Right lobe of liver (tissue), 6 donors: ENCODE measurements around the gene CPN2. TPM values are rescaled to one million over a fixed set of nuclear protein-coding genes. Genes with fewer than 3 reads are reported as not detected.

ENCODE experiments used
- ATAC-seq, 4 donors: fragments of 200-7000 bp; cut with Tn5 transposase; one replicate each; pipeline ENCODE4 v1.9.1; 2020; ENCODE audit warnings: mild to moderate bottlenecking in 4 of 4, moderate library complexity in 4 of 4
- DNase-seq, 3 donors: peaks; one replicate each; pipeline ENCODE4 v3.0.0-alpha.2; 2020
- H3K27ac ChIP-seq, 3 donors: fragments of 200-600 bp; one replicate each; pipeline ENCODE4 v1.8.0; 2022
- H3K27me3 ChIP-seq, 2 donors: fragments of 200-600 bp; one replicate each; pipeline ENCODE4 v1.8.0; 2022
- H3K36me3 ChIP-seq, 4 donors: fragments of 200-600 bp; sonication (generic) in 1 of 4; one replicate each; pipeline versions ENCODE4 v1.5.1 to v1.8.0; 2017 to 2022; ENCODE audit warnings: control low read depth in 1 of 4
- H3K4me1 ChIP-seq, 4 donors: fragments of 200-600 bp; sonication (generic) in 1 of 4; one replicate each; pipeline versions ENCODE4 v1.5.1 to v1.8.0; 2017 to 2022; ENCODE audit warnings: control low read depth in 1 of 4
- H3K4me3 ChIP-seq, 3 donors: fragments of 200-600 bp; one replicate each; pipeline ENCODE4 v1.8.0; 2022
- H3K9me3 ChIP-seq, 4 donors: fragments of 200-600 bp; sonication (generic) in 1 of 4; one replicate each; pipeline versions ENCODE4 v1.5.1 to v1.8.0; 2017 to 2022; ENCODE audit warnings: control low read depth in 1 of 4
- POLR2A ChIP-seq: fragments of 450-650 bp; IDR thresholded peaks from one replicate; pipeline ENCODE4 v1.6.1; 2017; ENCODE audit warnings: antibody characterized with exemption, mild to moderate bottlenecking
- WGBS: methylation state at CpG from one replicate; pipeline ENCODE4 v1.1.6; 2018; ENCODE audit warnings: low coverage, low lambda C conversion rate; ENCODE audit not compliant: insufficient coverage; ENCODE audit errors: missing lambda C conversion rate; 5-methylcytosine and 5-hydroxymethylcytosine counted together
- intact Hi-C, 2 donors: fragments of 100-400 bp; cut with DNase I; formaldehyde crosslinking; loops; one replicate each; pipeline versions ENCODE4 v1.11.2 to v1.14.1; 2022
- total RNA-seq, 6 experiments: library from RNA; depleted of rRNA in 2 of 6; stranded (reverse); fragments of >200 nt in 2 of 6; fragmentation: NEBNext Ultra II Directional in 3 of 6; extraction: Animal tissue kit (Norgen Biotek cat#: 25700) in 3 of 6; gene quantifications; one replicate each; pipeline versions ENCODE4 v1.1.0 to v1.2.4, GENCODE V29; 2016 to 2023
- TF ChIP-seq, protein P1 (sequence below), 4 donors: fragments of 200-600 bp in 3 of 4; fragments of 450-650 bp in 1 of 4; IDR thresholded peaks; one replicate each; pipeline versions ENCODE4 v1.5.1 to v1.8.0; 2016 to 2022; ENCODE audit warnings: antibody characterized with exemption in 4 of 4, mild to moderate bottlenecking in 2 of 4
- donor health status: DM: no; HTN: yes; CAD: no.
- donor health status: DM: no; HTN: no; CAD: no.
- donor health status: DM: no; HTN: no; CAD: no.
- donor health status: DM: no; HTN: yes; CAD: no.
- donor health status: DM: no; HTN: yes; CAD: no.

Gene CPN2
- total RNA-seq, 6 experiments from 2014 or later = 173 to 307 (median 202) TPM

DNA sequence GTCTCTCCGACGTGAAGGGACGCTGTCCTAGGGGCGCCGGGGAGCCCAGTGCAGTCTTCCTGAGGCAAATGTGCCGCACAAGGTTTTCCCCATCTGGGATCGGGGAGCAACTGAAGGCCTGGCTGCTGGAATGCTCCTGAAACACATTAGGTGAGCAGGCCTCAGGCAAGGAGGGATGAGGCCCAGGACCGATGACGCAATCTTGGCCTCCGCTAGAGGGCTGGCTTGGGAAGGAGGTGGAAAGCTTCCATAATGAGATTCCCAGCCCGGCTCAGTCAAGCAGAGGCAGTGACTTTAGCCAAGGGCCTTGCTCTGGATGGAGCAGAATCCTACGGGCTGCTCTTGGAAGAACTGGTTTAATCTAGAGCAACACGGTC, 50.8 kb downstream of the CPN2 start:
- H3K9me3 ChIP-seq = no peaks in the 10 kb centered on the region
- no peaks in the 10 kb centered on the region for H3K27me3 ChIP-seq
- peak overlapping the region in 1 of 3 donors; percentile 24 for H3K27ac ChIP-seq
- H3K4me1 ChIP-seq = peaks cover 0 to 10% (median 0%) of the 10 kb centered on the region in 4 donors
- ATAC-seq (peak; percentile 69 to 86 (median 80)), DNase-seq (peak; percentile 80 to 88 (median 86))
- 34% methylated on average over 6 of the region's 13 CpGs for WGBS
- H3K4me3 ChIP-seq = no peak overlapping the region
- H3K36me3 ChIP-seq = no peaks in the 10 kb centered on the region
- no peak for TF ChIP-seq POLR2A
- TF ChIP-seq, protein P1, sequence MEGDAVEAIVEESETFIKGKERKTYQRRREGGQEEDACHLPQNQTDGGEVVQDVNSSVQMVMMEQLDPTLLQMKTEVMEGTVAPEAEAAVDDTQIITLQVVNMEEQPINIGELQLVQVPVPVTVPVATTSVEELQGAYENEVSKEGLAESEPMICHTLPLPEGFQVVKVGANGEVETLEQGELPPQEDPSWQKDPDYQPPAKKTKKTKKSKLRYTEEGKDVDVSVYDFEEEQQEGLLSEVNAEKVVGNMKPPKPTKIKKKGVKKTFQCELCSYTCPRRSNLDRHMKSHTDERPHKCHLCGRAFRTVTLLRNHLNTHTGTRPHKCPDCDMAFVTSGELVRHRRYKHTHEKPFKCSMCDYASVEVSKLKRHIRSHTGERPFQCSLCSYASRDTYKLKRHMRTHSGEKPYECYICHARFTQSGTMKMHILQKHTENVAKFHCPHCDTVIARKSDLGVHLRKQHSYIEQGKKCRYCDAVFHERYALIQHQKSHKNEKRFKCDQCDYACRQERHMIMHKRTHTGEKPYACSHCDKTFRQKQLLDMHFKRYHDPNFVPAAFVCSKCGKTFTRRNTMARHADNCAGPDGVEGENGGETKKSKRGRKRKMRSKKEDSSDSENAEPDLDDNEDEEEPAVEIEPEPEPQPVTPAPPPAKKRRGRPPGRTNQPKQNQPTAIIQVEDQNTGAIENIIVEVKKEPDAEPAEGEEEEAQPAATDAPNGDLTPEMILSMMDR (IDR thresholded peaks at IDR 0.05) = peak in 1 of 4 donors; percentile 14
- intact Hi-C loops = no loop called here

DNA sequence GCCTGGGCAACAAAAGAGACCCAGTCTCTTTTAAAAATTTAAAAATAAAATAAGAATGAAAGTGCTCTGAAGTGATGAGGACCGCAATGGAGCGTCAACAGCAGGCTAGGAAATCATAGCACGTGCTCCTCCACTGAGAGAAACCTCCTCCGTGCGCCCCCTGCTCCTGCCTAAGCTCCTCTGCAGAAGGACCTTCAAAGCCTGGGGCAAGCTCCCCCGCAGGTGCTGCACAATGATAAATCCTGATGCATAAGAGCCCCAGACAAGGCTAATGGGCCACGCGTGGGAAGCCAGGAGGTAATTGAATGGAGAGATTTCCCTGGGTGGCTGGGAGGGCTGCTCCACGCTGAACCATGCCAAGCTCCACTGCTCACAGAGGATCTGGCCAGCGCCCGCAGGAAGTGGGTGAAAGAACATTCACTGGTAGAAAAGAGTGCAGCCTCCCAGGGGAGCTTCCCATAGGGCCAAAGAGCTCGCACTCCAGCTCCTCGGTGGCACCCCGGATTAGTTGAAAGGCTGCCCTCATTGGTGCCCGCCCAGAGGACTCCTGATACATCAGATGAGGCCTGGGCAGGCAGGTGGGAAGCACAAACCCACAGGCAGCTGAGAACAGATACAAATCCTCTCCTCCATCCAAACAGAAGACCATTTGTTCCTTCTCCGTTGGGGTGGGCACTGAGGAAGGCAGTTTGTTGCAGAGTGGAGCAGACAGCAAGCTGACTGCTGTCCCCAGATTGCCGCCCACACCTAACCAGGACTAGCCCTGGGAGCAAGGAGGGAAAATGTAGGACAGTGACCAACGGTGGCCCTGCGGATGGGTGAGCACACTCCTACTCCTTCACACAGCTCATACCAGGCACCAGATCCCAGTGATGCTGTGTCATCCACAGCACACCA, 52.5 kb downstream of the CPN2 start:
- no peak overlapping the region for H3K27ac ChIP-seq
- H3K27me3 ChIP-seq = no peaks in the 10 kb centered on the region
- H3K4me3 ChIP-seq = no peak overlapping the region
- no peak for DNase-seq
- TF ChIP-seq, protein P1 (IDR thresholded peaks at IDR 0.05) = no peak
- TF ChIP-seq POLR2A = no peak
- WGBS = 90% methylated on average over 9 of the region's 19 CpGs
- no peak for ATAC-seq
- H3K9me3 ChIP-seq = no peaks in the 10 kb centered on the region
- no peaks in the 10 kb centered on the region for H3K36me3 ChIP-seq
- peaks cover 0 to 12% (median 0%) of the 10 kb centered on the region in 4 donors for H3K4me1 ChIP-seq
- intact Hi-C loops = no loop called here

DNA sequence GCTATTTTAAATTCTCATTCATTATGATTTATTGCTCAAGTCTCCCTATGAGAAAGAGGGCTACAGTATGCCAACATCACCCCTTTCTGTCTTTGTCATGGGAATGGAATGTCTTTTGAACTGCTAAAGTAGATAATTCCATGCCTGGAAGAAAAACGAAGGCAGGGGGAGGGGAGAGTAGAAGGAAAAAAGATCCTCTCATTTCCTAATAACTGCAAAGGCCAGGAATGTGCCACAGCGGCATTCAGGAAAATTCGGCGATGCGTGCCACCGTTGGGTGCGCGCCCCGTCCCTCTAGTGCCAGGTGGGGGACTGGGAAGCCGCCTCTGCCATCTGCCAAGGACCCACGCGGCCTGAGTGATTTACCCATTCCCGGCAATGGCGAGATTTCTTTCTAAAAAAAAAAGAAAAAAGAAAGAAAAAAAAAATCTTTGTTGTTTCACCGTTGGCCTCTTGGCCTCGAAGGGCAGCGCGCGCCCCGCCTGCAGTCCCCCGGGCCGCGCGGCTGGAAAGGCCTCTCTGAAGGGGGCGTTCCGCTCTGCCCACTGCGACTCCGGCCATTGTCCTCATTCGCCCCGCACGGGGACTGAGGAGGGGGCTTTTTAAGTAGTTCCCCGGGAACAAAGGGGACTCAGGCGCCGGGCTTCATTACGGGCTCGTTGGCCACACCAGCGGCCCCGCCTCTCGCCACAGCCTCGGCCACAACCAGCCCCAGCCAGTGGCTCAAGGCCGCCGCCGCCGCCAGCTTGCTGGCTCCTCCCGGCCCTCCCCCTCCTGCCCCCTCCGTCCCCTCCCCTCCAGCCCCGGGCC, 54.5 kb downstream of the CPN2 start:
- peak overlapping the region; percentile 31 to 51 (median 48) for H3K4me3 ChIP-seq
- WGBS = 15% methylated on average over 13 of the region's 47 CpGs
- DNase-seq = peak; percentile 66 to 72 (median 68)
- no peaks in the 10 kb centered on the region for H3K9me3 ChIP-seq
- ATAC-seq = peak; percentile 78 to 85 (median 82)
- intact Hi-C loops = no loop called here
- no peak for TF ChIP-seq POLR2A
- TF ChIP-seq, protein P1 (IDR thresholded peaks at IDR 0.05) = no peak
- H3K27me3 ChIP-seq = no peaks in the 10 kb centered on the region
- H3K4me1 ChIP-seq = peaks cover 0 to 14% (median 0%) of the 10 kb centered on the region in 4 donors
- H3K27ac ChIP-seq = peak overlapping the region; percentile 28 to 74 (median 44)
- H3K36me3 ChIP-seq = no peaks in the 10 kb centered on the region

DNA sequence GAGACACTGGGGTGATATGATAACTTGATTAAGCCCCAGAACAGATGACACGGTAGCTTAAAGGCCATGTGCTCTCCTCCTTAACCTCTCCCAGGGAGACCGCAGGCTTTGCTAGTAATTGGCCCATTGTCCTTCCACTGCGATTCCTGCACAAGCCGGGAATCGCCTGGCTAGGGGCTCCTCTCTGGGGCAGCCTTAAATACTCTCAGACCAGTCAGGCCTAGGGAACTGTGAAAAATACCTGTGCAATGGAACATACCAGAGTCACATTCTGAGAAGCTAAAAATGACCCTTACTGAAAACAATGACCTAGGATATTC, 56.3 kb downstream of the CPN2 start:
- Histone ChIP-seq H3K27me3 (no peaks in the 10 kb centered on the region), H3K4me3 (no peak overlapping the region), H3K36me3 (no peaks in the 10 kb centered on the region), H3K4me1 (peaks cover 0 to 5% (median 0%) of the 10 kb centered on the region in 4 donors), H3K9me3 (no peaks in the 10 kb centered on the region), H3K27ac (no peak overlapping the region)
- intact Hi-C loops = no loop called here
- DNase-seq (no peak), ATAC-seq (no peak)
- TF ChIP-seq, protein P1 (IDR thresholded peaks at IDR 0.05) = no peak
- no peak for TF ChIP-seq POLR2A
- 95% methylated on average over 4 of the region's 5 CpGs for WGBS
